Activated gamma-delta T cell treated with Interleukin-2 at 50 U/mL for 16 hours (primary cell): Measurements from ENCODE around the gene GPR146.

Source experiments
- DNase-seq: peaks from one replicate; pipeline ENCODE4 v3.0.0-alpha.2; 2020

The GPR146 gene

DNA sequence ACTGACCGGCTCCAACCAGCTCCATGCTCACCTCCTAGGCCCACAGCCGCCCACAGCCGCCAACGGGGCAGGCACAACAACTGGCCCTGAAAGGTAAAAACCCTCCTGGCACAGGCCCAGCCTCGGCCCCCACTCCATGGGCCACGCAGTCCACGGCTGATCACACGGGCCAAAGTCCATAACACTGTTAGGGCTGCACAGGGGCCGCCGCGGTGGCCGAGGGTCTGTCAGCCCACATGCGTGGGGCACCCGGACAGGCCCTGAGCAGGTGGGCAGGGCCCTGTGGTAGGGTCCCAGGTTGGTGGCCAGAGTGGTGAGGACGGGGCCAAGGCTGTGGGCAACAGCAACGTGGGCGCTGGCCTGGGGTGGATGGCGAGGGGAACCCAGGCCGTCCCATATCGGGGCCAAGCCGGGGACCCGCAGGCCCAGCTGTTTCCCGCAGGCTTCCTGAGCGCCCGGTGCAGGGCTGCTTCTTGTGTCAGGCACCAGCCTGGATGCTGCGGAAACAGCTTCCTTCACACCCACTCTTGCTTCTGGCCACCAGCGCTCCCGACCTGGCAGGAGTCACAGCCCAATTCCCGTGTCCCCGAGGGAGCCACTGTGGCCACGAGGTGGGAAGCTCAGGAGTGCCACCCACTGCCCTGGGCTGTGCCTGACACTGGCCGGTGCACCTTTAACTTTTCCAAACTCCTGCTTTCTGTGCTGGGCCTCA lies 32.2 kb upstream of the GPR146 start:
- no peak for DNase-seq

DNA sequence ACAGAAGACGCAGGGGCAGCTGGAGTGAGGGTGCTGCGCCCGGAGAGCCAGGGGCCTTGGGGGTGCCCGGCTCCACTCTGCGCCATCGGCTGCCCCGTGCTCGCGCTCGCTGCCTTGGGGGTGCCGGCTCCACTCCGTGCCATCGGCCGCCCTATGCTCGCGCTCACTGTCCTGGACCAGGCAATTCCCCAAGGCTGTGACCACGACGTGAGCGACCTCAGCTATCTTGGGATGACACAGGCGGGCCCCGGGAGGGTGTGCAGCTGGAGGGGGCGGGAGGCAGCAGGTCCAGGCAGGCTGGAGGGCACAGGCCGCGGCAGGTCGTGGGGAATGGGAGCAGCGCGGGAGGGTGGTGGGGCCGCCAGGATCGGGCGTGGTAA lies 31.6 kb upstream of the GPR146 start:
- DNase-seq: no peak

- no peak for DNase-seq
Observed at GRCh38 chr7:1013581-1013980, 30.8 kb upstream of the GPR146 start.

DNA sequence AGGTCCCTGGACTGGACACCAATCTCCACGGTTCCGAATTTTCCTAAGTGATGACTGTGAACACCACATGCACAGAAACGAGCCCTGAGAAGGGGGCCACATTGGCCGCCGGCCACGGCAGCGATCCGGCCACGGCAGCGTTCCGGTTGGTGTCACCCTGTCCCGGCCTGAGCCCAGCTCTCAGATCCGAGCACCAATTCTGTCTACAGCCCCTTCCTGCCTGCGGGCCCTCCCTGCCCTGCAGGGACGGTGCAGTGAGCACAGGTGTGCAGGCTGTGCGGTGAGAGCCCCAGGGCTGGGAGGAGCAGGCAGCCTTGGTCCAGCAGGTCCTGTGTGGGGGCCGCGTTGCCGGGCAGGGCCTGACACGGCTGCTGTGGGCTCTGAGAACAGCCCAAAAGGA lies 29.7 kb upstream of the GPR146 start:
- no peak for DNase-seq

- DNase-seq: no peak
Observed at GRCh38 chr7:1015196-1016121, 28.9 kb upstream of the GPR146 start.

GRCh38 chr7:1016577-1017531 lies 27.5 kb upstream of the GPR146 start:
- DNase-seq: no peak

DNA sequence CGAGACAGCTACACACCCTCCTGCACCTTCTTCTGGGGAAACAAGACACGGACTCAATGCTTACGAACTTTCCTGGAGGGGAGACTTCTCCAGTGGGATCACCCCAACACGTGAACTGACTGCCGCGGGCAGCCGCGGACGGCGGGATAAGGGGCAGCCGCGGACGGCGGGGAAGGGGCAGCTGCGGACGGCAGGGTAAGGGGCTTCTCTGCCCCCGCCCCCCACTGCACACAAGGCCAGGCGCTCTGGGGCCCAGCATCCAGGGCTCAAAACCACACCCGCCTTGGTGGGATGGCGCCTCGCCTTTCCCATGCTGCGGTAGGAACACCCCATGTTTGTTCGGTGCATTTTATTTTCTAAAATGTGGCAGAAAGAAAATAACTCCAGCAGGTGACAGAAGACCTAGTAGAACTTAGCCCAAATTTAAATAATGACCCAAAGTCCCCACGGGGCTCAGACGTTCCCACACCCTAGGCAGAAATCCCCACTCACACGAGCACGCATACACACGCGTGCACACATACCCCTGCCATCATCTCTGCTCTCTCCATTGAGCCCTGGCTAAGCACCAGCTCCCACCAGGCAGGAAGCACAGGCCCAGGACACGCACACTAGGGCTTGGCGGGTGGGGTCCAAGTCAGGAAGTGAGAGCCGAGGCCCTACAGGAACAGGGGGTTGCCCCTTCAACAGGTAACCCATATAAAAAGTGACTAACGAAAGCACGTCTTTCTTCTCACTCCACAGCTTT lies 26.6 kb upstream of the GPR146 start:
- no peak for DNase-seq

GRCh38 chr7:1018334-1018695 lies 26.0 kb upstream of the GPR146 start:
- DNase-seq: no peak

DNA sequence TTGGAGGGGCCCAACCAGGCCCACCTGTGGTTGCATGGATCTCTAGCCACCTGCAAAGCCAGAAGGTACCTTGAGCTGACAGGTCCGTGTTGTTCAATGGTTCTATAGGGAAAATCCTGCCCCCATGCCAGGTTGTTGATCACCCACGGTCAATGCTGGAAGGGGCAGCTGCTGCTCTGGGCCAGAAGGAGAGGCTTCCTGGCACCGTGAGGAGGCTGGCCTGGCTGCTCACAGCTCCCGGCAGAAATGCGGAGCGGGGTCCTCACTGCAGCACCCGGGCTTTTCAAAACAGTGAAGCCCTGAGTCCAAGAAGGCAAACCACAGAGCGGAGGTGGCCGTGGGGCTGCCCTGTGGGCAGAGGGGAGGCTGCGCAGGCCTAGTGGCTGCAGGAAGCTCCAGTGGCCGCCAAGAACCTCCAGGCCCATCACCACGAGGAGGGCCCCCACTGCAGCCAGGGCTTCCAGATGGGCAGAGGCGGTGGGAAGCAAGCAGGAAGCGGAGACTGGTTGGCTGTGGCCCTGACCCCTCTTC lies 25.0 kb upstream of the GPR146 start:
- no peak for DNase-seq

- DNase-seq: no peak
Observed at GRCh38 chr7:1019789-1020610, 24.3 kb upstream of the GPR146 start.

DNA sequence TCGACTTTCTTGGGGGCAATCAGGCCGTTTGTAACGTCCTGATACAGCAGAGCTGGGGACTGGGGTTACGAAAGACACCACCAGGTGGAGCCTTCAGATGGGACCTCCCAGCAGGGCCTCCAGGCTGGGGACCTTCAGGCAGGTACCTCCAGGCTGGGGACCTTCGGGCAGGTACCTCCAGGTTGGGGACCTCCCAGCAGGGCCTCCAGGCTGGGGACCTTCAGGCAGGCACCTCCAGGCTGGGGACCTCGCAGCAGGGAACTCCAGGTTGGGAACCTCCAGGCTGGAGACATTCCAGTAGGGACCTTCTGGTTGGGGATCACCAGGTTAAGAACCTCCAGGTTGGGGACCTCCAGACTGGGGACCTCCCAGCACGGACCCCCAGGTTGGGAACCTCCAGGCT lies 23.5 kb upstream of the GPR146 start:
- DNase-seq: no peak

DNA sequence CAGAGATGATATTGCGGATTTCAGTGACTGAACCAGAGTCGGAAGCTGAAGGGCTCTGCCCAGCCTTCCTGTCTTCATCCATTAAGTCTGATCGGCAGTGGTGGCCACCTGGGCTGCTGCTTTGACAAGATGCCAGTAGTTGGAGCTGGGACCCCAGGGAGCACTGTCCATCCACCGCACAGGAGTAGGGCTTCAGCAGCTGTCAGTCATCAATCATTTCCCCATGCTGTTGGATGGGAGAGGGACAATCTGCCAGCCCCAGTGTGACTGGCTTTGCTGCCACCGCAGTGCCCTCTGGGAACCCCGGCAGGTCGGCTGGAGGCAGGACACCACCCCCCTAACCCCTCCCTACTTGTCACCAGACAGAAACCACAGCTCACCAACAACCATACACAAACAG lies 23.0 kb upstream of the GPR146 start:
- no peak for DNase-seq

GRCh38 chr7:1021931-1022330 lies 22.4 kb upstream of the GPR146 start:
- DNase-seq: no peak

- DNase-seq: no peak
Observed at GRCh38 chr7:1022356-1022755, 22.0 kb upstream of the GPR146 start.

DNA sequence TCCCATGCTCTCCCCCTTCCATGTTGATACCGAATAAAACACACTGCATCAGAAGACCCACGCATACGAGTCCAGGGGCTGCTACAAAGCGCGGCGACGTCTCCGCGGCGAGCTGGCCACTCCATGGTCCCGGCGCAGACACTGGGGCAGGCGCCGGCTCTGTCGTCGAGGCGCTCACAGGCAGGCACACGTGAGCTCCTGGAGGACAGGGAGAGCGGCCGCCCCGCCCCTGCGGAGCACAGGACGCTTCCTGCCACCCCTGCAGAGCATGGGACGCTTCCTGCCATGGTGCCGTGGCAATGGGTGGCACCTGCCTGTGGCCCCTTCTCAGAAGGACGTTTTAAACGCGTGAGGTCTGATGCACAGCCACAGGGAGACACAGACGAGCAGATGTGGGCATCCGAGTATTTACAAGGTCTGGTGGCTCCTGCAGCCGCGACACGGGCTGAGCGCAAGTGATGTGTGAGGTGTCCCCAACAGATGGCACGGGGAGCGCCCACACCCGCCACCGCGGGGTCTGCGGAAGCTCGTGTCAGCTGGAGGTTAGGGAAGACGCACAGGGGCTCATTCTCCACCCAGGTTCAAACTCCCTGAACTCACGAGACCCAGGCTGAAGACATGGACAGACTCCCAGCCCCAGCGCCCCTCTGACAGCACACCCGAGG lies 21.4 kb upstream of the GPR146 start:
- DNase-seq: no peak

- DNase-seq: no peak
Observed at GRCh38 chr7:1024331-1024841, 20.0 kb upstream of the GPR146 start.

GRCh38 chr7:1024876-1025742 lies 19.2 kb upstream of the GPR146 start:
- no peak for DNase-seq

DNA sequence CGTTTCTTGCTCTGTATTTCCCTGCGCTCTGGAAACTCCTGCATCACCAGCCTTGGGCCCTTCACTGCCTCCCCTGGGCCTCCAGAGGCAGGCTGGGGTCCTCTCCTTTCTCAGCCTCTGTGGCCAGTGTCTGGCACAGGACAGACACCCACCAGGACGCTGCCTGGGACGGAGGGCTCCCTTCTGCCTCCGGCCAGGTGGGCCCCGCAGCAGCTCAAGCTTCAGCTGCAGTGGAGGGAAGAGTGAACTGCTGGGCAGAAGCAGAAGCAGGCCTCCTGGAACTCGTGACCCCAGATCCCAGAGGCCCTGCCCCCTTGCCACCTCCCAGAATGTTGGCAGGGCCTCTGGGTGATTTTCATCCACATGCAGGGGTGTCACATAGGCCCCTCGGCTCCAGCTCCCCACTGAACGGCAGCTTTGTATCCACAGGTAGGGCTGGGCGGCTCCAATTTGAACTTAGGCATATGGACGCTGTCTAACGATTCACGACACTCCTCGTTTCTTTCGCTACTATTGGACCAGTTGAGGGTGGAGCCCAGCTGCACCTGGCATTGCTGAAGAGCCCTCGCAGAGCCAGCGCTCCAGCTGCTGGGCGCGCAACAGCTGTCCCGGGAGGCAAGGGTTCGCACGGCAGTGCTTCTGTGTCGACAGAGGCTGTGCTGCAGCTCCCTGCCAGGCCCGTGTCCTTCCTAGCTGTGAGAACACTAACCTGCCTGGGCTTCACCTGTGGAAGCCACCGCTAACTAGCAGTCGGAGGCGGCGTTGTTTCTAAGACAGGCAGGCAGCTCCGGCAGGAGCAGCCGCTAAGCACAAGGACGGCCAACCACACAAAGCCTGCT lies 18.4 kb upstream of the GPR146 start:
- DNase-seq: no peak
